Activated naive CD8-positive, alpha-beta T cell treated with anti-CD3 and anti-CD28 coated beads, Interleukin-2, amount 10 ng/mL, durations not matched to agents 7 days and 5 days (primary cell): Measurements from ENCODE around the gene PLBD1. TPM values are rescaled to one million over a fixed set of nuclear protein-coding genes. Genes with fewer than 3 reads are reported as not detected.

Experiments
- ATAC-seq: fragments of 150-1000 bp; cut with Tn5 transposase; one replicate; pipeline ENCODE4 v1.10.0; 2021; ENCODE audit warnings: low read depth, moderate library complexity
- POLR2A ChIA-PET: fragments of 350-600 bp; sonication (Branson Sonifier 250); formaldehyde crosslinking; loops from one replicate; lab custom pipeline; 2021; ENCODE audit warnings: antibody characterized with exemption; lab: Charles Lee
- DNase-seq: peaks from one replicate; pipeline ENCODE4 v3.0.0; 2021
- H3K27ac Mint-ChIP-seq: one replicate; pipeline ENCODE4 v1.8.0; 2022; ENCODE audit warnings: mild to moderate bottlenecking, mixed read lengths
- H3K27me3 Mint-ChIP-seq: one replicate; pipeline ENCODE4 v1.8.0; 2022; ENCODE audit warnings: mild to moderate bottlenecking, moderate library complexity, mixed read lengths
- H3K36me3 Mint-ChIP-seq: one replicate; pipeline ENCODE4 v1.8.0; 2021; ENCODE audit warnings: mild to moderate bottlenecking, mixed read lengths
- H3K4me1 Mint-ChIP-seq: one replicate; pipeline ENCODE4 v1.8.0; 2021; ENCODE audit warnings: mixed read lengths
- H3K4me3 Mint-ChIP-seq: one replicate; pipeline ENCODE4 v1.8.0; 2022; ENCODE audit warnings: mild to moderate bottlenecking, moderate library complexity, mixed read lengths
- H3K9me3 Mint-ChIP-seq: one replicate; pipeline ENCODE4 v1.8.0; 2021; ENCODE audit warnings: mixed read lengths
- total RNA-seq, 2 experiments: library from RNA; stranded (reverse); gene quantifications; one replicate each; pipeline ENCODE4 v1.2.3, GENCODE V29; 2021

The PLBD1 gene
- total RNA-seq, 2 experiments from 2014 or later, result 1.1 TPM; not detected in 1

- peaks cover 1% of the 10 kb centered on the region for H3K9me3 Mint-ChIP-seq
Measured at GRCh38 chr12:14558473-14558959, 9.2 kb downstream of the PLBD1 start.

GRCh38 chr12:14557966-14558365, 9.7 kb downstream of the PLBD1 start:
- Mint-ChIP-seq H3K36me3 (no peaks in the 10 kb centered on the region), H3K27ac (no peak overlapping the region), H3K27me3 (no peaks in the 10 kb centered on the region), H3K4me3 (no peak overlapping the region), H3K9me3 (peaks cover 1% of the 10 kb centered on the region), H3K4me1 (peaks cover 10% of the 10 kb centered on the region)
- ATAC-seq, result no peak
- DNase-seq, result no peak
- POLR2A ChIA-PET, result no interaction called here

More at GRCh38 chr12:14558473-14558959, 9.2 kb downstream of the PLBD1 start:
- DNase-seq, result no peak
- H3K36me3 Mint-ChIP-seq, result no peaks in the 10 kb centered on the region
- H3K4me1 Mint-ChIP-seq, result peaks cover 10% of the 10 kb centered on the region
- ATAC-seq, result no peak
- POLR2A ChIA-PET, result interaction anchor here (0.6 kb wide), 1 partner anchor 89 kb away, joined by 4 read pairs; no protein-coding TSS in a partner anchor
- H3K4me3 Mint-ChIP-seq, result no peak overlapping the region
- no peak overlapping the region for H3K27ac Mint-ChIP-seq
- no peaks in the 10 kb centered on the region for H3K27me3 Mint-ChIP-seq

GRCh38 chr12:14554281-14555007, 13.2 kb downstream of the PLBD1 start:
- POLR2A ChIA-PET, result no interaction called here
- DNase-seq, result no peak
- no peak overlapping the region for H3K4me3 Mint-ChIP-seq
- H3K4me1 Mint-ChIP-seq, result peaks cover 3% of the 10 kb centered on the region
- H3K36me3 Mint-ChIP-seq, result no peaks in the 10 kb centered on the region
- H3K9me3 Mint-ChIP-seq, result peaks cover 1% of the 10 kb centered on the region
- H3K27ac Mint-ChIP-seq, result no peak overlapping the region
- H3K27me3 Mint-ChIP-seq, result no peaks in the 10 kb centered on the region
- no peak for ATAC-seq

GRCh38 chr12:14548609-14549008, 19.1 kb downstream of the PLBD1 start:
- POLR2A ChIA-PET, result no interaction called here
- no peak for ATAC-seq
- no peaks in the 10 kb centered on the region for H3K27me3 Mint-ChIP-seq
- peaks cover 2% of the 10 kb centered on the region for H3K4me1 Mint-ChIP-seq
- no peak overlapping the region for H3K4me3 Mint-ChIP-seq
- H3K27ac Mint-ChIP-seq, result no peak overlapping the region
- DNase-seq, result no peak
- no peaks in the 10 kb centered on the region for H3K36me3 Mint-ChIP-seq
- peaks cover 2% of the 10 kb centered on the region for H3K9me3 Mint-ChIP-seq

- POLR2A ChIA-PET, result no interaction called here
- Mint-ChIP-seq H3K9me3 (peaks cover 2% of the 10 kb centered on the region), H3K27ac (no peak overlapping the region), H3K4me1 (peaks cover 2% of the 10 kb centered on the region), H3K4me3 (no peak overlapping the region), H3K36me3 (no peaks in the 10 kb centered on the region), H3K27me3 (no peaks in the 10 kb centered on the region)
- no peak for ATAC-seq
- DNase-seq, result no peak
Measured at GRCh38 chr12:14547571-14547970, 20.1 kb downstream of the PLBD1 start.

GRCh38 chr12:14545144-14546124, 22.2 kb downstream of the PLBD1 start:
- ATAC-seq (no peak), DNase-seq (no peak)
- peaks cover 2% of the 10 kb centered on the region for H3K9me3 Mint-ChIP-seq
- peaks cover 2% of the 10 kb centered on the region for H3K27me3 Mint-ChIP-seq
- peaks cover 2% of the 10 kb centered on the region for H3K4me1 Mint-ChIP-seq
- H3K27ac Mint-ChIP-seq, result no peak overlapping the region
- POLR2A ChIA-PET, result no interaction called here
- H3K36me3 Mint-ChIP-seq, result no peaks in the 10 kb centered on the region
- H3K4me3 Mint-ChIP-seq, result no peak overlapping the region

- no peak for ATAC-seq
- H3K27ac Mint-ChIP-seq, result no peak overlapping the region
- DNase-seq, result no peak
- no peaks in the 10 kb centered on the region for H3K9me3 Mint-ChIP-seq
- POLR2A ChIA-PET, result no interaction called here
- H3K36me3 Mint-ChIP-seq, result no peaks in the 10 kb centered on the region
- no peak overlapping the region for H3K4me3 Mint-ChIP-seq
- H3K4me1 Mint-ChIP-seq, result no peaks in the 10 kb centered on the region
- H3K27me3 Mint-ChIP-seq, result peaks cover 2% of the 10 kb centered on the region
Measured at GRCh38 chr12:14540801-14541462, 26.8 kb downstream of the PLBD1 start.

- peaks cover 4% of the 10 kb centered on the region for H3K27me3 Mint-ChIP-seq
- no peak overlapping the region for H3K27ac Mint-ChIP-seq
- H3K9me3 Mint-ChIP-seq, result peaks cover 2% of the 10 kb centered on the region
- no peaks in the 10 kb centered on the region for H3K4me1 Mint-ChIP-seq
- ATAC-seq (no peak), DNase-seq (no peak)
- H3K36me3 Mint-ChIP-seq, result no peaks in the 10 kb centered on the region
- POLR2A ChIA-PET, result no interaction called here
- H3K4me3 Mint-ChIP-seq, result no peak overlapping the region
Measured at GRCh38 chr12:14537088-14537487, 30.6 kb downstream of the PLBD1 start.

GRCh38 chr12:14532152-14532551, 35.5 kb downstream of the PLBD1 start:
- ATAC-seq (no peak), DNase-seq (no peak)
- POLR2A ChIA-PET, result no interaction called here
- H3K4me3 Mint-ChIP-seq, result no peak overlapping the region
- H3K4me1 Mint-ChIP-seq, result no peaks in the 10 kb centered on the region
- peaks cover 2% of the 10 kb centered on the region for H3K9me3 Mint-ChIP-seq
- peaks cover 4% of the 10 kb centered on the region for H3K27me3 Mint-ChIP-seq
- no peak overlapping the region for H3K27ac Mint-ChIP-seq
- H3K36me3 Mint-ChIP-seq, result no peaks in the 10 kb centered on the region

- H3K36me3 Mint-ChIP-seq, result peaks cover 2% of the 10 kb centered on the region
- POLR2A ChIA-PET, result no interaction called here
- H3K27me3 Mint-ChIP-seq, result peaks cover 3% of the 10 kb centered on the region
Measured at GRCh38 chr12:14525964-14526363, 41.7 kb downstream of the PLBD1 start.

GRCh38 chr12:14521822-14522221, 45.9 kb downstream of the PLBD1 start:
- Mint-ChIP-seq H3K4me1 (no peaks in the 10 kb centered on the region), H3K27me3 (peaks cover 5% of the 10 kb centered on the region), H3K9me3 (peaks cover 20% of the 10 kb centered on the region), H3K36me3 (peaks cover 2% of the 10 kb centered on the region), H3K4me3 (no peak overlapping the region), H3K27ac (no peak overlapping the region)
- DNase-seq (no peak), ATAC-seq (no peak)
- POLR2A ChIA-PET, result no interaction called here

More at GRCh38 chr12:14525964-14526363, 41.7 kb downstream of the PLBD1 start:
- no peak for ATAC-seq
- no peak overlapping the region for H3K4me3 Mint-ChIP-seq
- no peak overlapping the region for H3K27ac Mint-ChIP-seq
- peaks cover 14% of the 10 kb centered on the region for H3K9me3 Mint-ChIP-seq
- DNase-seq, result no peak
- H3K4me1 Mint-ChIP-seq, result no peaks in the 10 kb centered on the region

- H3K27ac Mint-ChIP-seq, result no peak overlapping the region
- POLR2A ChIA-PET, result no interaction called here
- ATAC-seq (no peak), DNase-seq (no peak)
- no peak overlapping the region for H3K4me3 Mint-ChIP-seq
- H3K9me3 Mint-ChIP-seq, result peaks cover 4% of the 10 kb centered on the region
- no peaks in the 10 kb centered on the region for H3K36me3 Mint-ChIP-seq
- H3K4me1 Mint-ChIP-seq, result peaks cover 1% of the 10 kb centered on the region
- peaks cover 2% of the 10 kb centered on the region for H3K27me3 Mint-ChIP-seq
Measured at GRCh38 chr12:14514946-14515345, 52.7 kb downstream of the PLBD1 start.
